Measurements from ENCODE around the gene DACT2.

Gene DACT2

GRCh38 chr6:168310403-168310802, 9.2 kb downstream of the DACT2 start:
- DNase-seq (ENCODE audit: low read depth), result no peak
- H3K4me3 ChIP-seq (ENCODE audit: control insufficient read depth, low read depth, low read length), result no peak overlapping the region
- TF ChIP-seq CTCF (conservative IDR thresholded peaks at IDR 0.05; ENCODE audit: control insufficient read depth, insufficient read depth, low read depth, low read length), result no peak

- no peak for DNase-seq (ENCODE audit: low read depth)
- no peak for TF ChIP-seq CTCF (conservative IDR thresholded peaks at IDR 0.05; ENCODE audit: control insufficient read depth, insufficient read depth, low read depth, low read length)
- H3K4me3 ChIP-seq (ENCODE audit: control insufficient read depth, low read depth, low read length), result no peak overlapping the region
These were observed 9.6 kb downstream of the DACT2 start for GRCh38 chr6:168309997-168310396.

- no peak for TF ChIP-seq CTCF (conservative IDR thresholded peaks at IDR 0.05; ENCODE audit: control insufficient read depth, insufficient read depth, low read depth, low read length)
These were observed 10.4 kb downstream of the DACT2 start for GRCh38 chr6:168309183-168309582.

GRCh38 chr6:168308390-168309144, 11.0 kb downstream of the DACT2 start:
- no peak overlapping the region for H3K4me3 ChIP-seq (ENCODE audit: control insufficient read depth, low read depth, low read length)
- no peak for DNase-seq (ENCODE audit: low read depth)
- no peak for TF ChIP-seq CTCF (conservative IDR thresholded peaks at IDR 0.05; ENCODE audit: control insufficient read depth, insufficient read depth, low read depth, low read length)

More at GRCh38 chr6:168309183-168309582, 10.4 kb downstream of the DACT2 start:
- no peak overlapping the region for H3K4me3 ChIP-seq (ENCODE audit: control insufficient read depth, low read depth, low read length)
- DNase-seq (ENCODE audit: low read depth), result no peak

- no peak overlapping the region for H3K4me3 ChIP-seq (ENCODE audit: control insufficient read depth, low read depth, low read length)
- DNase-seq (ENCODE audit: low read depth), result no peak
- no peak for TF ChIP-seq CTCF (conservative IDR thresholded peaks at IDR 0.05; ENCODE audit: control insufficient read depth, insufficient read depth, low read depth, low read length)
These were observed 11.9 kb downstream of the DACT2 start for GRCh38 chr6:168307695-168308021.

- no peak for DNase-seq (ENCODE audit: low read depth)
- no peak for TF ChIP-seq CTCF (conservative IDR thresholded peaks at IDR 0.05; ENCODE audit: control insufficient read depth, insufficient read depth, low read depth, low read length)
- H3K4me3 ChIP-seq (ENCODE audit: control insufficient read depth, low read depth, low read length), result no peak overlapping the region
These were observed 12.4 kb downstream of the DACT2 start for GRCh38 chr6:168307015-168307694.
